ENCODE measurements around the gene FNDC3A. TPM values are rescaled to one million over a fixed set of nuclear protein-coding genes. Genes with fewer than 3 reads are reported as not detected.

Gene FNDC3A, protein sequence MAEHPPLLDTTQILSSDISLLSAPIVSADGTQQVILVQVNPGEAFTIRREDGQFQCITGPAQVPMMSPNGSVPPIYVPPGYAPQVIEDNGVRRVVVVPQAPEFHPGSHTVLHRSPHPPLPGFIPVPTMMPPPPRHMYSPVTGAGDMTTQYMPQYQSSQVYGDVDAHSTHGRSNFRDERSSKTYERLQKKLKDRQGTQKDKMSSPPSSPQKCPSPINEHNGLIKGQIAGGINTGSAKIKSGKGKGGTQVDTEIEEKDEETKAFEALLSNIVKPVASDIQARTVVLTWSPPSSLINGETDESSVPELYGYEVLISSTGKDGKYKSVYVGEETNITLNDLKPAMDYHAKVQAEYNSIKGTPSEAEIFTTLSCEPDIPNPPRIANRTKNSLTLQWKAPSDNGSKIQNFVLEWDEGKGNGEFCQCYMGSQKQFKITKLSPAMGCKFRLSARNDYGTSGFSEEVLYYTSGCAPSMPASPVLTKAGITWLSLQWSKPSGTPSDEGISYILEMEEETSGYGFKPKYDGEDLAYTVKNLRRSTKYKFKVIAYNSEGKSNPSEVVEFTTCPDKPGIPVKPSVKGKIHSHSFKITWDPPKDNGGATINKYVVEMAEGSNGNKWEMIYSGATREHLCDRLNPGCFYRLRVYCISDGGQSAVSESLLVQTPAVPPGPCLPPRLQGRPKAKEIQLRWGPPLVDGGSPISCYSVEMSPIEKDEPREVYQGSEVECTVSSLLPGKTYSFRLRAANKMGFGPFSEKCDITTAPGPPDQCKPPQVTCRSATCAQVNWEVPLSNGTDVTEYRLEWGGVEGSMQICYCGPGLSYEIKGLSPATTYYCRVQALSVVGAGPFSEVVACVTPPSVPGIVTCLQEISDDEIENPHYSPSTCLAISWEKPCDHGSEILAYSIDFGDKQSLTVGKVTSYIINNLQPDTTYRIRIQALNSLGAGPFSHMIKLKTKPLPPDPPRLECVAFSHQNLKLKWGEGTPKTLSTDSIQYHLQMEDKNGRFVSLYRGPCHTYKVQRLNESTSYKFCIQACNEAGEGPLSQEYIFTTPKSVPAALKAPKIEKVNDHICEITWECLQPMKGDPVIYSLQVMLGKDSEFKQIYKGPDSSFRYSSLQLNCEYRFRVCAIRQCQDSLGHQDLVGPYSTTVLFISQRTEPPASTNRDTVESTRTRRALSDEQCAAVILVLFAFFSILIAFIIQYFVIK
- total RNA-seq = 22.7 TPM

DNA sequence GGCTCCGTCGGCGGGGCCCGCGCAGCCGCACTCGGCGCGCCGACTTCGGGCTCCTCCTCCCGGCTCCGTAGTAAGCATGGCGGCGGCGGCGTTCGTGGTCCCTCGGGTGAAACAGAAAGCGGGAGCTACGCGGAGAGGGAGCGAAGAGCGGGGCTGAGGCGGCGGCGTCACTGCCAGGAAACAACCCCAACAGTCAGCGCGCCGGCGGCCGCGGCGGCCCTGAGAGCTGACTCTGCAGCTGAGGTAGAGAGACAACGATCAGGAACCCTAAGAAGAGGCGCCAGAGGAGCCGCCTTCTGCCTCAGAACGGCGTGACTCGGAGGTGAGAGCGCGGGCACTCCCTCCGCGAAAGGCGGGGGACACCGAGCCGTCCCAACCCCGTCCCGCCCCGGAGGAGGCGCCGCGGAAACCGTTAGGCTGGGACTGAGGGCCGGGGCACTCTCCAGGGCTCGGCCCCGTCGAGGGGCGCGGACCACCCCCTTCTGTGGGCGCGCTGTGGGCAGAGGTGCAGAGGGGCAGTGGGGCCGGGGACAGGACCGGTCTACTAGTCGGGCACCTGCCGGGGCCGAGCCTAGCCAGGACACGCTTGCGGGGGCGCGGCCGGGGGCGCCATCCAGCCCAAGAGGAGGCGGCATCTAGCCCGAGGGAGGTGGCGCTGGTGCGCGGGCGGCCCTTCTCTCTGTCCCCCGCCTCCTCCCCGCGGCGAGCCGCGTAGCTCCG is at the start of gene FNDC3A:
Gene FNDC3A, plus strand, starts transcription at position 57 of the 720 bp plus-strand sequence. CDS start 30,279 bp downstream, outside the sequence.
- intact Hi-C loops (cut with DNase I) = loop anchor here (2.0 to 10.0 kb wide), 7 partner anchors 21 to 741 kb away; partner anchors contain the start of genes CAB39L, CDADC1, ITM2B and SETDB2

DNA sequence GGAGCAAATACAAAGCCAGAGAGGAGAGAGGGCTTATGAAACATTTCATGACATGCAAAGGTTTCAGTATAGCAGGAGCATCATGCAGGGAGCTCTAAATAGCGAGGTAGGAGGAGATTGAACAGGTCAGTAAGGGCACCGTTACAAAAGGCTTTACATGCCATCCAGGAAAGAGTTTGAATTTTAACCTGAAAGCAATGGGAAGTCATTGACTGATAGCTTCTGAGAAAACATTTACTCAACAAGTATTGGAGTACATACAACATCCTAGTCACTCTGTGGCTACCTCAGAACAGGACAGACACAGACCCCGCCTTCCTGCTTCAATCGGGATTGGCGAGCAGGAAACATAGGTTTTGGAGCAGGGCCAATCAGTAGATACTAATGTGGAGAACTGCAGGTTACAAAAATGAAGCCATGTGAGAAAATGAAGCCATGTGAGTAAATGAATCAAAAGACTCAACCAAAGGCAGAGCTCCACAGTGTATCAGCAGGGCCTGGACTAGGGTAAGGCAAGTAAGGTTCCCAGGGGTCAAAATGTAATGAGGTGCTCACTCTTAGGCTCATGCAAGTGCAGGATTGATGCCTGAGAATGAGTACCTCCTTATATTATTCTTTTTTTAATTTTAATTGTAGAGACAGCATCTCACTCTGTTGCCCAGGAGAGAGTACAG is 46.8 kb upstream of the FNDC3A start:
- H3K4me3 ChIP-seq = no peak overlapping the region
- no peaks in the 10 kb centered on the region for H3K4me1 ChIP-seq
- no peak for DNase-seq (ENCODE audit: low spot score in 2 of 2)
- intact Hi-C loops (cut with DNase I) = no loop called here
- no peak overlapping the region for H3K27ac ChIP-seq
- H3K36me3 ChIP-seq = no peaks in the 10 kb centered on the region
- H3K27me3 ChIP-seq = no peaks in the 10 kb centered on the region
- H3K9me3 ChIP-seq = peaks cover 0 to 3% of the 10 kb centered on the region in 2 donors
- TF ChIP-seq, protein P1, sequence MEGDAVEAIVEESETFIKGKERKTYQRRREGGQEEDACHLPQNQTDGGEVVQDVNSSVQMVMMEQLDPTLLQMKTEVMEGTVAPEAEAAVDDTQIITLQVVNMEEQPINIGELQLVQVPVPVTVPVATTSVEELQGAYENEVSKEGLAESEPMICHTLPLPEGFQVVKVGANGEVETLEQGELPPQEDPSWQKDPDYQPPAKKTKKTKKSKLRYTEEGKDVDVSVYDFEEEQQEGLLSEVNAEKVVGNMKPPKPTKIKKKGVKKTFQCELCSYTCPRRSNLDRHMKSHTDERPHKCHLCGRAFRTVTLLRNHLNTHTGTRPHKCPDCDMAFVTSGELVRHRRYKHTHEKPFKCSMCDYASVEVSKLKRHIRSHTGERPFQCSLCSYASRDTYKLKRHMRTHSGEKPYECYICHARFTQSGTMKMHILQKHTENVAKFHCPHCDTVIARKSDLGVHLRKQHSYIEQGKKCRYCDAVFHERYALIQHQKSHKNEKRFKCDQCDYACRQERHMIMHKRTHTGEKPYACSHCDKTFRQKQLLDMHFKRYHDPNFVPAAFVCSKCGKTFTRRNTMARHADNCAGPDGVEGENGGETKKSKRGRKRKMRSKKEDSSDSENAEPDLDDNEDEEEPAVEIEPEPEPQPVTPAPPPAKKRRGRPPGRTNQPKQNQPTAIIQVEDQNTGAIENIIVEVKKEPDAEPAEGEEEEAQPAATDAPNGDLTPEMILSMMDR (IDR thresholded peaks at IDR 0.05) = no peak

More for the DNA sequence above, at the start of gene FNDC3A:
- Histone ChIP-seq H3K4me1 (peaks cover 0 to 3% of the 10 kb centered on the region in 2 donors), H3K27me3 (no peaks in the 10 kb centered on the region), H3K36me3 (no peaks in the 10 kb centered on the region), H3K27ac (peak within 1 kb of the TSS; percentile 97 to 100), H3K4me3 (peak within 1 kb of the TSS; percentile 79 to 95), H3K9me3 (peaks cover 0 to 7% of the 10 kb centered on the region in 2 donors)
- TF ChIP-seq, protein P1 (IDR thresholded peaks at IDR 0.05) = peak in 1 of 3 experiments; percentile 5
- DNase-seq (ENCODE audit: low spot score in 2 of 2) = peak; percentile 59 to 90

DNA sequence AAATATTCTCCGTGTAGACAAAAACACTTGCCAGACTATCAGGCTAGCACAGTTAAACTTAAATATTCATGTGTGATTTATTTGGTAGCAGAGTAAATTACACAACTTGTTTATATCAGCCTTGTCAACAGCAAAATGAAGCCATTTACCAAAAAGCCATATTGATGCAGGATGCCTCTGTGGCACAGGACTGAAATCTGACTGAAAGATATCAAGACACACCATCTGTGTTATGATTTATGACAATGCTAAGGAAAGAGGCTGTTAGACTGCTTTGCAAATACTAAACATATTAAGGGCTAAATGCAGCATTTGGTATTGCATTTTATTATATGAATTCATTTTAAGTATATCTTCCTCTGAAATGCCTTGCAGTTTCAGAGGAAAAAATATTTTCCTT is 44.8 kb upstream of the FNDC3A start:
- no peak overlapping the region for H3K4me3 ChIP-seq
- no peaks in the 10 kb centered on the region for H3K36me3 ChIP-seq
- no peak for DNase-seq (ENCODE audit: low spot score in 2 of 2)
- H3K27ac ChIP-seq = no peak overlapping the region
- no peaks in the 10 kb centered on the region for H3K4me1 ChIP-seq
- intact Hi-C loops (cut with DNase I) = no loop called here
- H3K9me3 ChIP-seq = peaks cover 0 to 3% of the 10 kb centered on the region in 2 donors
- H3K27me3 ChIP-seq = no peaks in the 10 kb centered on the region
- TF ChIP-seq, protein P1 (IDR thresholded peaks at IDR 0.05) = no peak

DNA sequence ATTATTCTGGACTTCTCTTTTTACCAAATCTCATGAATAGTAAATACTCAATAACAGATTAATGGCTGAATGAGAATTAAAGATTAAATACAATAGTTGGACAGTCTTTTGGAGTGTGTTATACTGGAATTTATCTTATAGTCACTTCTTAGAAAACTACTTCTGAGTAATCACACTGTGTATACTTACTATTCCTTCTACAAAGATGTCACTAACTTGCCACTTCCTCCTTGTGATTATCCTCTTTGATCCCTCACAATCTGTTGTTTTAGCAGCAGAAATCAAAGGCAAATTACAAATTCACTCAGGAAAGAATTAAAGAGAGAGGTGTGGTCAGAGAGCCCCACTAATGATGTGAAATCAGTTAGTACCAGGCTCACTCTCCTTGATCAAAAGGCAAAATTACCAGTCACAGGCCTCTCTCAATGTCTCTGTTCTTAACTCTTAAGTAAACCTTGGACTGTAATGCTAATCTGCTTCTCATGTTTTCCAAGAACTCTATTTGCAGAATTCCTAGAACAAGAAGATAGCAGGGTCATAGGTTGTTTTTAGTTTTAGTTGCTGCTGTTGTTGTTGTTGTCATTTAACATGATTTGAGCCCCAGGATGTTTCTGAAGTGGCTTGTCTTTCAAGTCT is 37.3 kb upstream of the FNDC3A start:
- no peaks in the 10 kb centered on the region for H3K9me3 ChIP-seq
- H3K4me1 ChIP-seq = no peaks in the 10 kb centered on the region
- TF ChIP-seq, protein P1 (IDR thresholded peaks at IDR 0.05) = no peak
- H3K36me3 ChIP-seq = no peaks in the 10 kb centered on the region
- no peak overlapping the region for H3K4me3 ChIP-seq
- H3K27ac ChIP-seq = no peak overlapping the region
- DNase-seq (ENCODE audit: low spot score in 2 of 2) = no peak
- H3K27me3 ChIP-seq = no peaks in the 10 kb centered on the region
- intact Hi-C loops (cut with DNase I) = no loop called here
